BJ (cell line): ENCODE results near the gene IRS2. TPM values are rescaled to one million over a fixed set of nuclear protein-coding genes. Genes with fewer than 3 reads are reported as not detected.

ENCODE experiments used
- CTCF ChIA-PET: fragments of 350-600 bp; formaldehyde crosslinking; extraction: SDS; loops from one replicate; lab custom pipeline; 2021; ENCODE audit warnings: antibody characterized with exemption, inconsistent platforms; lab: Yijun Ruan, JAX
- POLR2A ChIA-PET: fragments of 300-600 bp; sonication (Branson Sonifier 250); formaldehyde crosslinking; extraction: SDS; loops from one replicate; lab custom pipeline; 2021; ENCODE audit warnings: antibody characterized with exemption; lab: Charles Lee
- DNase-seq: peaks from one replicate; pipeline ENCODE4 v3.0.0-alpha.2; 2011; ENCODE audit warnings: low read depth
- H3K27me3 ChIP-seq: 2 replicates; pipeline ENCODE4 v1.6.0; 2011; ENCODE audit warnings: low read length; ENCODE audit not compliant: control insufficient read depth, insufficient read depth
- H3K36me3 ChIP-seq: 2 replicates; pipeline ENCODE4 v1.5.1; 2011; ENCODE audit warnings: low read length; ENCODE audit not compliant: control insufficient read depth, insufficient read depth
- H3K4me3 ChIP-seq: 2 replicates; pipeline ENCODE4 v1.5.1; 2011; ENCODE audit warnings: low read depth, mild to moderate bottlenecking, control low read depth, low read length
- polyA plus RNA-seq: library from polyadenylated mRNA; depleted of rRNA; stranded (reverse); fragments of >200 nt; gene quantifications from 2 replicates; pipeline ENCODE4 v1.2.3, GENCODE V29; 2011
- TF ChIP-seq, protein P1 (sequence below): IDR thresholded peaks from 2 replicates; pipeline ENCODE4 v1.5.1; 2011; ENCODE audit warnings: low read depth, mild to moderate bottlenecking, control low read depth, inconsistent platforms, low read length, moderate library complexity; ENCODE audit not compliant: insufficient read depth

Gene IRS2
- polyA plus RNA-seq, 1 experiment = 1.3 TPM

DNA sequence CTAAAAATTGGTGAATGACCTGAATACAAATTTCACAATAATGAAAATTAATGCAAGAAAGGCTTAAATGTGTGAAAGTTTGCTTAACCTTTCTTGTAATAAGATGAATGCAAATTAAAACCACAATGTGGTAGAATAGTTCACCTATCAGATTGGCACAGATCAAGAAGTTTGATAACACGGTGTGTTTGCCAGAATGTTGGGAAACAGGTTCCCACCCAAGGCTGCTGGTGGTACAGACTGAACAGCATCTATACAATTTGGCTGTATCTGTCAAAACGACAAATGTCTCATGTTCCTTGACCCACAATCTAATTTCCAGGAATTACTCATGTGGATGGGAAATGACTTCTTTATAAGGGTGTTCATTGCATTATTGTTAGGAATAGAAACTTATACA lies 8.6 kb upstream of the IRS2 start:
- no peaks in the 10 kb centered on the region for H3K27me3 ChIP-seq
- H3K36me3 ChIP-seq = no peaks in the 10 kb centered on the region
- ChIA-PET CTCF (no interaction called here), POLR2A (no interaction called here)
- no peak for DNase-seq
- TF ChIP-seq, protein P1, sequence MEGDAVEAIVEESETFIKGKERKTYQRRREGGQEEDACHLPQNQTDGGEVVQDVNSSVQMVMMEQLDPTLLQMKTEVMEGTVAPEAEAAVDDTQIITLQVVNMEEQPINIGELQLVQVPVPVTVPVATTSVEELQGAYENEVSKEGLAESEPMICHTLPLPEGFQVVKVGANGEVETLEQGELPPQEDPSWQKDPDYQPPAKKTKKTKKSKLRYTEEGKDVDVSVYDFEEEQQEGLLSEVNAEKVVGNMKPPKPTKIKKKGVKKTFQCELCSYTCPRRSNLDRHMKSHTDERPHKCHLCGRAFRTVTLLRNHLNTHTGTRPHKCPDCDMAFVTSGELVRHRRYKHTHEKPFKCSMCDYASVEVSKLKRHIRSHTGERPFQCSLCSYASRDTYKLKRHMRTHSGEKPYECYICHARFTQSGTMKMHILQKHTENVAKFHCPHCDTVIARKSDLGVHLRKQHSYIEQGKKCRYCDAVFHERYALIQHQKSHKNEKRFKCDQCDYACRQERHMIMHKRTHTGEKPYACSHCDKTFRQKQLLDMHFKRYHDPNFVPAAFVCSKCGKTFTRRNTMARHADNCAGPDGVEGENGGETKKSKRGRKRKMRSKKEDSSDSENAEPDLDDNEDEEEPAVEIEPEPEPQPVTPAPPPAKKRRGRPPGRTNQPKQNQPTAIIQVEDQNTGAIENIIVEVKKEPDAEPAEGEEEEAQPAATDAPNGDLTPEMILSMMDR = no peak
- no peak overlapping the region for H3K4me3 ChIP-seq

DNA sequence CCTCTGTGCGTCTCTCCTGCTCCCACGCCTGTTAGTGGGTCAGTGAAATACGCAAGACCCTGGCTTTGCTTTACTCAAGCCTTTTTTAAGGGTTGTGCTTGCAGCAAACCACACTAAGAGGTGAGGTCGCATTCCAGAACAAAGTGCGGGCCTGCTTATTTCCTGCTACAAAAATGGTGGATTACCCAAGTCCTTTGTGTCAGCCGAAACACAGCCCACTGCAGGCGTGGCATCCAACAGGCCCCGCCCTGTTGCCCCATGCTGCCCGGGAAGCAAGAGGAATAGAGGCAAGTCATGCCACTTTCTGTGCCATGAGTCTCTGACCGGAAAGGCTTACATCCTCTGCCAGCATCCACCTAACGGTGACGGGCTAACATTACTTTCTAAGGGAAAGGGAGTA lies 7.7 kb upstream of the IRS2 start:
- no peaks in the 10 kb centered on the region for H3K36me3 ChIP-seq
- TF ChIP-seq, protein P1 = no peak
- POLR2A ChIA-PET = no interaction called here
- H3K4me3 ChIP-seq = no peak overlapping the region
- no peaks in the 10 kb centered on the region for H3K27me3 ChIP-seq
- CTCF ChIA-PET = no interaction called here
- no peak for DNase-seq

DNA sequence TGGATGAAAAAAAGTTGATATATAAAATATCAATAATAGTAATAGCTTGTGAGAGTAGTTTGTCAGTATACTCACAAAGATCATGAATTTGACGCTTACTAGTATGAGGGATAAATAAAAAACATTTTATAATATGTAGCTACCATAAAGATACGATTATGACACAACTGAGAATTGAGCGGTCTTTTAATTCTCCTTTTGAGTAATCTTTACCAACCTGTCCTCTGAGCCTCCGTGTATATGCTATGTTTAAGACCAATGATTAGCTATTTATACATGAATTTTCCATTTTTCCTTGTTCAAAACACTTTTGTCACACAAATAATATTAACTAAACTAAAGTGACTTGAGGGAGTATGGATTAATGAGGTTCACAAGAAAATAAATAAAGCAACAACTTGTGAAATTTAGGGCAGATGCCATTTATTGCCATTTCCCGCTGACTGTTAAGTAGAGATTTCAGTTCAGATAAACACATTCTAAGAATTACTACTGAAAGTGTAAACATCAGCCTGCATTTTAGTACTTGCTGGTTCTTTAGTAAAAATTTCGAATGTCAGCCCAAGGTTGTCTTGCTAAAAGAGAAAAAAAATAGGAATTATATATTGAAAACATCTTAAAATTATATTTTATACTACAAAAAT lies 6.2 kb upstream of the IRS2 start:
- TF ChIP-seq, protein P1 = no peak

DNA sequence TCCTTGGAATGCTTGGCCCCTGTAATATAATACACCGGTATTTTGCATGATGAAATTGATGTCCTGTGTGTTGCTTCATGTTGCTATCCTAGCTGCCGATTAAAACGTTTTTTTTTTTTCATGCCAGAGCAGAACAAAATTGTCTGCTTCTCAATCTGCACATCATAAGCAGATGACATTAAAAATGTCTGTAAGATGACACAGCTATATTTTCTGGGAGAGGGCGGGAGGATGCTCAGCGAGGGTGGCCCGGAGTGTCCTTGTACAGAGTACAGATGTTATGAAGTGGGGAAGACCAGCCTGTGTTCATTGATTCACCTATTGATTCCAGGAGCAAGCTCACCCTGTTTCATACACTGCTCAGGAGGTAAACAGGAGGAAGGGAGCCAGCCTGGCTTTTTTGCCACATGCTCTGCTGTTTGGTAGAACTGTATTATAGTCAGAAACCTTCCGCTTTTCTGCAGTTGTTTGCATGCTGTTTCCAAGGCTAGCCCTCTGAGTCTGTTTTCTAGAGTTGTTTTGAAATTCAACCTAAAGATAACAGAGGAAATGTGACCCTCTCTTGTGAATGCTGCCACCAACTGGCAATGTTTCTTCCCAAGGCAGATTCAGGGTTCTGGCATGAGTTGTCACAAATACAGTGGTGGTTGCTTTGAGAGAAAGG lies 4.7 kb upstream of the IRS2 start:
- no peak for DNase-seq

More for the DNA sequence above, 6.2 kb upstream of the IRS2 start:
- ChIA-PET POLR2A (no interaction called here), CTCF (interaction anchor here (0.8 kb wide), 2 partner anchors 317 to 323 kb away, joined by 3 read pairs; no protein-coding TSS in a partner anchor)
- Histone ChIP-seq H3K36me3 (no peaks in the 10 kb centered on the region), H3K4me3 (no peak overlapping the region), H3K27me3 (no peaks in the 10 kb centered on the region)
- DNase-seq = no peak

DNA sequence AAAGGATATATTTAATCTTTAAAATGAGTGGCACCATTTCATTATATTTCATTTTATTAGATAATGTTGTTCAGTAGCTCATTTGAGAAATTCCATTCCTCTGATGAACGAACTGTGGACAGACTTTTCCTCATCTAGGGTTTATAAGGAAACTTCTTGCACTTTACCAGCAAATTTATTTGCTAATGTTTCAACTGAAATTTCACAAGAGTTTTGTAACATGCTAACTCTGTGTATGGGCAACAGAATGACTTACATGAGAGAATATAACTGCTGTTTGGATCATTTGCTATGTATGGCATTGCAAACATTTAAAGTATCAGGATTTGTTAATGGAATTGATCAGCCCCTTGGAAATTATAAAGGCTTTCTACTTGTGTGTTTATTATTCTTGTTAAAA lies 3.7 kb upstream of the IRS2 start:
- TF ChIP-seq, protein P1 = no peak
- ChIA-PET POLR2A (interaction anchor here (0.6 kb wide), 1 partner anchor 27 kb away, joined by 4 read pairs; no protein-coding TSS in a partner anchor), CTCF (interaction anchor here (0.6 to 1.7 kb wide), 7 partner anchors 34 to 324 kb away, joined by 3 to 4 read pairs (median 3); no protein-coding TSS in a partner anchor)
- Histone ChIP-seq H3K36me3 (no peaks in the 10 kb centered on the region), H3K27me3 (no peaks in the 10 kb centered on the region), H3K4me3 (no peak overlapping the region)
- DNase-seq = no peak

More for the DNA sequence above, 4.7 kb upstream of the IRS2 start:
- ChIA-PET POLR2A (no interaction called here), CTCF (interaction anchor here (1.4 to 1.5 kb wide), 2 partner anchors 209 to 319 kb away, joined by 3 read pairs; no protein-coding TSS in a partner anchor)
- Histone ChIP-seq H3K27me3 (no peaks in the 10 kb centered on the region), H3K4me3 (no peak overlapping the region), H3K36me3 (no peaks in the 10 kb centered on the region)
- TF ChIP-seq, protein P1 = peak; percentile 50
